HepG2 (cell line): ENCODE data around the gene CCDC116. TPM values are rescaled to one million over a fixed set of nuclear protein-coding genes. Genes with fewer than 3 reads are reported as not detected.

Source experiments
- BATF2 ChIP-seq: sonication (generic); formaldehyde crosslinking; IDR thresholded peaks from 2 replicates; pipeline ENCODE4 v1.8.0; 2022; ENCODE audit warnings: mild to moderate bottlenecking, missing genetic modification reagents, moderate library complexity
- CTCF ChIP-seq: sonication (generic); formaldehyde crosslinking; IDR thresholded peaks from 2 replicates; pipeline ENCODE4 v1.5.0; 2020; ENCODE audit warnings: mild to moderate bottlenecking, missing genetic modification reagents, moderate library complexity
- HOXA7 ChIP-seq: sonication (generic); formaldehyde crosslinking; IDR thresholded peaks from 2 replicates; pipeline ENCODE4 v1.8.1; 2022; ENCODE audit warnings: mild to moderate bottlenecking, missing genetic modification reagents, moderate library complexity
- IRF9 ChIP-seq: sonication (generic); formaldehyde crosslinking; IDR thresholded peaks from 2 replicates; pipeline ENCODE4 v1.8.0; 2022; ENCODE audit warnings: missing genetic modification reagents, mild to moderate bottlenecking, borderline replicate concordance
- NONO ChIP-seq, 2 experiments: fragments of 450-650 bp in 1 of 2; sonication (generic) in 1 of 2; formaldehyde crosslinking in 1 of 2; IDR thresholded peaks in 1 of 2; conservative IDR thresholded peaks in 1 of 2; 2 replicates each; pipeline versions ENCODE4 v1.6.1 to v1.8.0; 2017 to 2022; ENCODE audit warnings: mild to moderate bottlenecking in 1 of 2, missing genetic modification reagents in 1 of 2, moderate library complexity in 1 of 2
- PCBP2 ChIP-seq: fragments of 200-400 bp; formaldehyde crosslinking; optimal IDR thresholded peaks from 2 replicates; pipeline ENCODE3; 2018; ENCODE audit warnings: low read length, low read depth; ENCODE audit not compliant: poor library complexity, severe bottlenecking
- POLR2AphosphoS5 ChIP-seq: IDR thresholded peaks from 2 replicates; pipeline ENCODE4 v1.6.1; 2012; ENCODE audit warnings: low read depth, low read length
- RBM22 ChIP-seq: fragments of 200-400 bp; formaldehyde crosslinking; optimal IDR thresholded peaks from 2 replicates; pipeline ENCODE3; 2017; ENCODE audit warnings: mild to moderate bottlenecking, low read length, moderate library complexity
- RNF219 ChIP-seq: sonication (generic); formaldehyde crosslinking; IDR thresholded peaks from 2 replicates; pipeline ENCODE4 v1.5.0; 2020; ENCODE audit warnings: mild to moderate bottlenecking, missing genetic modification reagents
- STAT6 ChIP-seq: sonication (generic); formaldehyde crosslinking; IDR thresholded peaks from 2 replicates; pipeline ENCODE4 v1.4.0; 2020; ENCODE audit warnings: missing genetic modification reagents, mild to moderate bottlenecking, borderline replicate concordance
- YEATS4 ChIP-seq: sonication (generic); formaldehyde crosslinking; IDR thresholded peaks from 2 replicates; pipeline ENCODE4 v1.4.0; 2020; ENCODE audit warnings: missing genetic modification reagents, borderline replicate concordance
- ZIK1 ChIP-seq: sonication (generic); formaldehyde crosslinking; IDR thresholded peaks from 2 replicates; pipeline ENCODE4 v1.5.0; 2020; ENCODE audit warnings: mild to moderate bottlenecking, low read depth, missing genetic modification reagents, borderline replicate concordance
- ZNF253 ChIP-seq: sonication (generic); formaldehyde crosslinking; IDR thresholded peaks from 2 replicates; pipeline ENCODE4 v1.8.0; 2022; ENCODE audit warnings: mild to moderate bottlenecking, missing genetic modification reagents, borderline replicate concordance
- ZNF260 ChIP-seq: sonication (generic); formaldehyde crosslinking; IDR thresholded peaks from 2 replicates; pipeline ENCODE4 v1.4.0; 2020; ENCODE audit warnings: missing genetic modification reagents, low read depth, mild to moderate bottlenecking, borderline replicate concordance
- ZNF282 ChIP-seq: fragments of 450-650 bp; IDR thresholded peaks from 2 replicates; pipeline ENCODE4 v1.6.1; 2018; ENCODE audit not compliant: partially characterized antibody
- ZNF343 ChIP-seq: sonication (generic); formaldehyde crosslinking; IDR thresholded peaks from 2 replicates; pipeline ENCODE4 v1.4.0; 2020; ENCODE audit warnings: mild to moderate bottlenecking, missing genetic modification reagents
- ZNF362 ChIP-seq: sonication (generic); formaldehyde crosslinking; IDR thresholded peaks from 2 replicates; pipeline ENCODE4 v1.4.0; 2020; ENCODE audit warnings: missing genetic modification reagents, mild to moderate bottlenecking, borderline replicate concordance
- ZNF841 ChIP-seq: sonication (generic); formaldehyde crosslinking; IDR thresholded peaks from 2 replicates; pipeline ENCODE4 v1.8.1; 2023; ENCODE audit warnings: missing genetic modification reagents, borderline replicate concordance
- polyA plus RNA-seq, 8 experiments: library from polyadenylated mRNA; depleted of rRNA in 3 of 8; stranded (reverse) in 7 of 8; unstranded in 1 of 8; fragments of >200 nt; fragmentation: Illumina TruSeq in 4 of 8; extraction: Trizol in 4 of 8; gene quantifications; 2 replicates each; pipeline versions ENCODE4 v1.2.1 to v1.2.3, GENCODE V29; 2011 to 2016; ENCODE audit warnings: low read depth in 4 of 8, missing spikeins in 1 of 8, mixed read lengths in 1 of 8; ENCODE audit not compliant: insufficient read depth in 1 of 8
- total RNA-seq, 5 experiments: library from RNA; depleted of rRNA; stranded (reverse); fragments of >200 nt; fragmentation: Illumina TruSeq; extraction: Trizol; gene quantifications; 2 replicates each; pipeline ENCODE4 v1.2.3, GENCODE V29; 2016; ENCODE audit warnings: low read depth in 1 of 5

CCDC116 gene
- total and polyA plus RNA-seq, 2 of the 13 experiments (the other 11 are each of a cell fraction or from before 2014, with no cell fraction given) = 0.15 to 0.33 TPM

GRCh38 chr22:21652010-21652546 is 19.5 kb downstream of the CCDC116 start (continued):
- TF ChIP-seq STAT6 (CRISPR knock-in tag) = no peak
- no peak for TF ChIP-seq ZIK1 (CRISPR knock-in tag)
- TF ChIP-seq ZNF362 (CRISPR knock-in tag) = no peak
- peak; percentile 64; the same call in 1 of the 2 replicates for TF ChIP-seq YEATS4
- TF ChIP-seq RBM22 = no peak
- no peak for TF ChIP-seq NONO (IDR thresholded peaks at IDR 0.05)
- TF ChIP-seq NONO (CRISPR knock-in tag; conservative IDR thresholded peaks at IDR 0.05) = no peak
- 0 out of 2 replicates have a peak, but pooled peaks have one; percentile 74 for TF ChIP-seq IRF9 (CRISPR knock-in tag)
- TF ChIP-seq HOXA7 (CRISPR knock-in tag) = no peak
- TF ChIP-seq ZNF253 (CRISPR knock-in tag) = no peak
- TF ChIP-seq ZNF841 (CRISPR knock-in tag) = no peak
- TF ChIP-seq ZNF260 (CRISPR knock-in tag) = no peak
- TF ChIP-seq PCBP2 = no peak
- TF ChIP-seq BATF2 = no peak
- peak; percentile 43; the same call in 1 of the 2 replicates for TF ChIP-seq POLR2AphosphoS5
- no peak for TF ChIP-seq ZNF282
- TF ChIP-seq ZNF343 (CRISPR knock-in tag) = no peak
- no peak for TF ChIP-seq RNF219 (CRISPR knock-in tag)
- no peak for TF ChIP-seq CTCF (CRISPR knock-in tag)
